Endothelial cell of umbilical vein (primary cell): ENCODE measurements around the gene PZP. TPM values are rescaled to one million over a fixed set of nuclear protein-coding genes. Genes with fewer than 3 reads are reported as not detected.

Experiments used
- BruUV-seq: library from RNA; stranded (reverse); fragments of 400-500 nt; replicated peaks from 2 replicates; lab custom pipeline; 2021; lab: Mats Ljungman, UMichigan
- CTCF ChIA-PET: fragments of 300-600, 350-600 bp; sonication (Branson Sonifier 250); formaldehyde crosslinking; loops from one replicate; lab custom pipeline; 2021; ENCODE audit warnings: antibody characterized with exemption, inconsistent platforms; lab: Charles Lee
- POLR2A ChIA-PET: fragments of 300-600, 350-600 bp; sonication (Branson Sonifier 250); formaldehyde crosslinking; loops from one replicate; lab custom pipeline; 2021; ENCODE audit warnings: antibody characterized with exemption, inconsistent platforms; lab: Charles Lee
- DNase-seq: peaks from one replicate; pipeline ENCODE4 v3.0.0-alpha.2; 2011; ENCODE audit warnings: low read depth, low spot score
- FAIRE-seq: peaks from 2 replicates; lab custom pipeline; 2011; peaks lifted over from hg19 to GRCh38; lab: Jason Lieb, UNC
- H2AFZ ChIP-seq: 2 replicates; pipeline ENCODE4 v1.6.0; 2012; ENCODE audit warnings: low read depth, low read length, control low read depth, inconsistent platforms
- H3K27ac ChIP-seq: 2 replicates; pipeline ENCODE4 v1.5.1; 2011; ENCODE audit warnings: low read depth, mild to moderate bottlenecking, control low read depth, low read length, moderate library complexity; ENCODE audit not compliant: insufficient read depth
- H3K27me3 ChIP-seq, 2 experiments: 2 replicates each; pipeline versions ENCODE4 v1.6.0 to v1.6.1; 2011; ENCODE audit warnings: low read length in 2 of 2, mixed read lengths in 1 of 2; ENCODE audit not compliant: control insufficient read depth in 2 of 2, insufficient read depth in 2 of 2
- H3K36me3 ChIP-seq, 2 experiments: 2 replicates in 1 of 2; 3 replicates in 1 of 2; pipeline ENCODE4 v1.5.1; 2011; ENCODE audit warnings: low read length in 2 of 2, mild to moderate bottlenecking in 1 of 2, moderate library complexity in 1 of 2; ENCODE audit not compliant: control insufficient read depth in 2 of 2, insufficient read depth in 2 of 2; ENCODE audit errors: extremely low read depth in 1 of 2
- H3K4me1 ChIP-seq: 3 replicates; pipeline ENCODE4 v1.5.1; 2011; ENCODE audit warnings: mild to moderate bottlenecking, low read length; ENCODE audit not compliant: control insufficient read depth, insufficient read depth; ENCODE audit errors: extremely low read depth
- H3K4me2 ChIP-seq: 2 replicates; pipeline ENCODE4 v1.6.1; 2011; ENCODE audit warnings: low read length, control low read depth, mixed read lengths; ENCODE audit not compliant: insufficient read depth
- H3K4me3 ChIP-seq, 3 experiments: fragments of 200-600 bp in 1 of 3; sonication (generic), shearing (Covaris generic) in 1 of 3; replicated peaks in 1 of 3; 2 replicates each; pipeline ENCODE4 v1.5.1; 2011 to 2016; ENCODE audit warnings: control low read depth in 3 of 3, low read length in 3 of 3, mild to moderate bottlenecking in 2 of 3, inconsistent platforms in 1 of 3, low read depth in 1 of 3, moderate library complexity in 1 of 3; ENCODE audit not compliant: insufficient read depth in 1 of 3
- H3K79me2 ChIP-seq: 2 replicates; pipeline ENCODE4 v1.6.0; 2012; ENCODE audit warnings: low read length, inconsistent platforms; ENCODE audit not compliant: control insufficient read depth, insufficient read depth
- H3K9ac ChIP-seq: replicated peaks from 2 replicates; pipeline ENCODE3; 2011; ENCODE audit warnings: low read length, control low read depth; ENCODE audit not compliant: insufficient read depth; ENCODE audit errors: extremely low read depth
- H3K9me1 ChIP-seq: replicated peaks from 3 replicates; pipeline ENCODE4 v1.6.0; 2011; ENCODE audit warnings: mild to moderate bottlenecking, low read length; ENCODE audit not compliant: control insufficient read depth, insufficient read depth; ENCODE audit errors: extremely low read depth
- H3K9me3 ChIP-seq: replicated peaks from 2 replicates; pipeline ENCODE4 v1.5.1; 2012; ENCODE audit warnings: low read length, inconsistent platforms; ENCODE audit not compliant: control insufficient read depth, insufficient read depth
- H4K20me1 ChIP-seq: replicated peaks from 2 replicates; pipeline ENCODE3; 2011; ENCODE audit warnings: mild to moderate bottlenecking, low read length; ENCODE audit not compliant: control insufficient read depth, insufficient read depth; ENCODE audit errors: extremely low read depth
- CTCF ChIP-seq, 2 donors: IDR thresholded peaks; 1 replicate in 1 of 2; 2 replicates in 1 of 2; pipeline ENCODE4 v1.5.1; 2011; ENCODE audit warnings: low read length in 2 of 2, mild to moderate bottlenecking in 2 of 2, moderate library complexity in 2 of 2, control low read depth in 1 of 2, inconsistent platforms in 1 of 2, low read depth in 1 of 2; ENCODE audit not compliant: insufficient read depth in 1 of 2; ENCODE audit errors: extremely low read depth in 1 of 2
- EZH2 ChIP-seq: IDR thresholded peaks from 2 replicates; pipeline ENCODE4 v1.6.1; 2012; ENCODE audit warnings: borderline replicate concordance, low read depth, mild to moderate bottlenecking, moderate library complexity, low read length, inconsistent platforms; ENCODE audit not compliant: severe bottlenecking
- FOS ChIP-seq: IDR thresholded peaks from 2 replicates; pipeline ENCODE4 v1.6.1; 2011; ENCODE audit warnings: mild to moderate bottlenecking, low read length, moderate library complexity, borderline replicate concordance; ENCODE audit not compliant: insufficient read depth
- GATA2 ChIP-seq: IDR thresholded peaks from 2 replicates; pipeline ENCODE4 v1.7.0; 2011; ENCODE audit warnings: low read depth, mild to moderate bottlenecking, moderate library complexity, mixed read lengths, low read length; ENCODE audit not compliant: insufficient read length, insufficient read depth
- JUN ChIP-seq: IDR thresholded peaks from 2 replicates; pipeline ENCODE4 v1.6.1; 2011; ENCODE audit warnings: borderline replicate concordance, low read depth; ENCODE audit not compliant: insufficient read length, insufficient read depth
- MAX ChIP-seq: IDR thresholded peaks from 2 replicates; pipeline ENCODE4 v1.6.1; 2011; ENCODE audit not compliant: insufficient read depth, insufficient read length
- MYC ChIP-seq: IDR thresholded peaks from one replicate; pipeline ENCODE4 v1.6.1; 2011; ENCODE audit warnings: mild to moderate bottlenecking, low read depth, low read length
- POLR2A ChIP-seq: IDR thresholded peaks from 2 replicates; pipeline ENCODE4 v1.6.1; 2012; ENCODE audit warnings: low read depth, mild to moderate bottlenecking, control low read depth, low read length
- POLR2AphosphoS5 ChIP-seq: IDR thresholded peaks from 2 replicates; pipeline ENCODE4 v1.6.1; 2012; ENCODE audit warnings: low read depth, mild to moderate bottlenecking, control low read depth, low read length, moderate library complexity; ENCODE audit not compliant: insufficient read depth
- dilution Hi-C: fragments of 300-500 bp; cut with MboI; formaldehyde crosslinking; loops from one replicate; pipeline ENCODE4 v1.15.0; 2019; ENCODE audit warnings: low sequenced_read_pairs; ENCODE audit not compliant: extremely low pct_ligation_motif_present
- intact Hi-C: fragments of 100-400 bp; cut with micrococcal nuclease; formaldehyde crosslinking; loops from one replicate; pipeline ENCODE4 v1.10.0; 2022
- polyA plus RNA-seq, 4 experiments: library from polyadenylated mRNA; depleted of rRNA in 3 of 4; stranded (reverse) in 3 of 4; unstranded in 1 of 4; fragments of >200 nt; gene quantifications; 2 replicates each; pipeline versions ENCODE4 v1.2.1 to v1.2.3, GENCODE V29; 2011 to 2012; ENCODE audit warnings: missing spikeins in 1 of 4
- total RNA-seq: library from RNA; stranded (reverse); gene quantifications from 2 replicates; pipeline ENCODE4 v1.2.3, GENCODE V29; 2021

The PZP gene
- total and polyA plus RNA-seq, 2 donors (not counting 3 experiments of a cell fraction or from before 2014, with no cell fraction given): 0.73 to 0.84 TPM

GRCh38 chr12:9124383-9125031 lies 83.7 kb downstream of the PZP start:
- Histone ChIP-seq H3K27me3 (no peaks in the 10 kb centered on the region), H3K36me3 (no peaks in the 10 kb centered on the region), H3K27ac (no peak overlapping the region), H3K9me1 (no peaks in the 10 kb centered on the region), H4K20me1 (no peaks in the 10 kb centered on the region), H3K9ac (no peak overlapping the region), H2AFZ (no peak overlapping the region), H3K9me3 (no peaks in the 10 kb centered on the region), H3K4me1 (peaks cover 4% of the 10 kb centered on the region), H3K4me2 (no peak overlapping the region), H3K4me3 (no peak overlapping the region), H3K79me2 (no peaks in the 10 kb centered on the region)
- no peak for TF ChIP-seq POLR2A
- TF ChIP-seq MAX: no peak
- TF ChIP-seq MYC: no peak
- TF ChIP-seq JUN: no peak
- no peak for TF ChIP-seq CTCF (IDR thresholded peaks at IDR 0.05; ENCODE audit: extremely low read depth in 1 of 2, insufficient read depth in 1 of 2, low read depth in 1 of 2, low read length in 2 of 2)
- no peak for TF ChIP-seq EZH2
- TF ChIP-seq POLR2AphosphoS5: no peak
- TF ChIP-seq GATA2: no peak
- TF ChIP-seq FOS: no peak
- POLR2A ChIA-PET: no interaction called here
- DNase-seq (no peak), FAIRE-seq (no peak)
- CTCF ChIA-PET: interaction anchor here (0.8 to 1.8 kb wide), 2 partner anchors 13 to 18 kb away, joined by 3 read pairs; no protein-coding TSS in a partner anchor
- intact Hi-C loops: no loop called here
- no TSS peak for BruUV-seq
- dilution Hi-C loops: no loop called here
